LNCaP clone FGC (cell line): ENCODE measurements around the gene THRB.

Experiments
- DNase-seq: peaks from one replicate; pipeline ENCODE4 v3.0.0-alpha.2; 2011; ENCODE audit warnings: low read depth
- H3K4me3 ChIP-seq: 2 replicates; pipeline ENCODE4 v1.5.1; 2011; ENCODE audit warnings: mild to moderate bottlenecking, low read depth, low read length, control low read depth
- CTCF ChIP-seq: IDR thresholded peaks from 2 replicates; pipeline ENCODE4 v1.5.1; 2012; ENCODE audit warnings: mild to moderate bottlenecking; ENCODE audit not compliant: control insufficient read depth, insufficient read depth; ENCODE audit errors: extremely low read depth

THRB gene

GRCh38 chr3:24377218-24377993 is 117.2 kb downstream of the THRB start:
- DNase-seq: no peak
- TF ChIP-seq CTCF: no peak
- H3K4me3 ChIP-seq: no peak overlapping the region

DNA sequence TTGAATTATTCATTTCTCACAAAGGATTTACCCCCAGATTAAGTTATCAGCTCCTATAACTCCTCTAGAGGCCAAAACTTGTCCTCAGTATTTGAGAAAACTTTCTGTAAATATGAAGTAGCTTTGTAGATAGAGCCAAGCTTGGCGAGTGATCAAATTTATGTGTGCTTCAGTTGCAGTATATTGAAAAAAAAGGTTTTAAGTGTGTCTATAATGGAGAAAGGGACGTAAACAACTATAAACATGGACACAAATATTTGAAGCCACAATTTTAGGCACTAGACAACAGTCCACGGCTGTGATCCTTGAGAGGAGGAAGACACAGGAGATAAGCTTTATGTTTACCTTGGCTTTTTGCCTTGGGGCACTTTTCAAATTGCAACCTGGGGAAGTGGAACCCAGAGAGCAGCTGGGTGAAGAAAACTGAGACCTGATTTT is 118.7 kb downstream of the THRB start:
- no peak for TF ChIP-seq CTCF
- peak; percentile 91 for DNase-seq
- no peak overlapping the region for H3K4me3 ChIP-seq

DNA sequence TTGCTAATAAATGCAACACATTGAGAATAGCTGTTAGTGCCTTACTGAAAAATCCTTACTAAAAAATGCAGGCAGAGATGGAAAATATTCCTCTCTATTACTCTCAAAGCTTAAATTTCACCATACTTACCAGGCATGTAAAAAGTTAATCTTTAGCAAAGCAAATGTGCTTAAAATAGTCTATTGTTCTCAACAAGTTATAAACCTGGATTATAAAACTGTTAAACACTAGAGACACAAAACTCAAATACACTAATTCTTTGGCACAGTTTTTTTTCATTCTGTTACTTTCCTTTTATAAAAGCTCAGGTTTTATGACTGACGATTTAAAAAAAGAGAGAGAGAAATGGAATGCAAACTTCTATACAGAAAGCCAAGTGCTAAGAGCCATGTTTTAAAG is 119.8 kb downstream of the THRB start:
- DNase-seq: no peak
- no peak for TF ChIP-seq CTCF
- no peak overlapping the region for H3K4me3 ChIP-seq

DNA sequence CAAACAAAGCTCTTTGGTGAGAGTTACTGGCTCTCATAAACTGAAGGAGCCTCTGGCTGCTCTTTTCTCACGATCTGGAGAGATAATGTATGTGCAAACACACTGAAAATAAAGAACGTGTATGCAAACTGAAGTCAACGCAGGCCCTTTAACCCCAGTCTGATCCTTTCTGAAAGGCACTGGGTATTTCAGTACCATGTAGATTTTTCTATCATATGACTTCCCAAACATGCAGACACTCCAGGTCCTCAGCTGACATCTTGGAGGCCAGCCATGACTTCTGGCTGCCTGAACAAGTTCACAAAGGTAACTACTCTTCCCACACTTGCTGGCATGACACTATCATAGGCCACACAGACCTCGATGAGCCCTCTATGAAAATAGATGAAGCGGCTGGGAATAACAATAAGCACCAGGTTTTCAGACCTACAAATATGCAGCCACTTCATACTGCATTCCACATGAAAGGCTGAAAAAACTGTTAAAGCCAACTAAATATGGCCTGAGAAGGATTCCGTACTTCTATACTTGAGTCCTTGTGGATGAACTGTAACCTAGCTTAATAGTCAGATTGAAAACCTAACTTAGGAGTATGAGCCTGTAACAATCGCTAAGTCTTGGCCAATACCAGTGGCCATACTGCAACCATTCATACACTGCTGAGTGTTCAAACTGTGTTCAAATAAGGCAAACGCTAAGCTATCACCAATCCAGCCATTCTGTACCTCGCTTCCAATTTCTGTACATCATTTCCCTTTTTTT is 121.3 kb downstream of the THRB start:
- no peak overlapping the region for H3K4me3 ChIP-seq
- DNase-seq: peak; percentile 72
- TF ChIP-seq CTCF: no peak

DNA sequence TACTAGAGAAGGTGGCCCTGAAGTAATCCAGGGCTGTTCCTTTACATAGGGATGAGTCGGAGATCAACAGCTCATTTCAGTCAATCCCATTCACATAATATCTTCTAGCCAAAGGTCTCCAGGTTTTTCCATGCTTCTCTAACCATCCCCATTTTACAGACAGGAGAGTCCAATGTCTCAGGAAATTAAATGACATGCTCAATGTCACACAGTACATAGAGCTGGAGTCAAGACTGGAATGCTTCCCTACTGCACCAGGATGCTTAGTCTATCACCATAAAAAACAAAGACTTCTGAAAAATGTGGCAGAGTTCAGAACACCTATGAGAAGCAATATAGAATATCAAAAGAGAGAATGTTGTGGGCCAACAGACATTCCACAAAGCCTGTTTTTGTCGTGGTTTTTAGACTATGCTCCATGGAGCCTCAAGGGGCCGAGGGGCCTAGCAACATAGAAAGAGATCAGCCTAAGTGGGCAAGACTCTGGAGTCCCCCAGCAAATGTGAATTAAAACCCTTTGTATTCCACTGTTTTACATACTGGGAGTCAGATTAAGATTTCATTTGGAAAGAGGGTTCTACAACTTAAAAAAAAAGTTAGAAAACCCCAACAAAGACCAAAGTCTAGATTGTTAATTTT is 122.0 kb downstream of the THRB start:
- TF ChIP-seq CTCF: no peak
- H3K4me3 ChIP-seq: no peak overlapping the region
- DNase-seq: no peak

GRCh38 chr3:24370352-24371090 is 124.1 kb downstream of the THRB start:
- TF ChIP-seq CTCF: no peak
- no peak for DNase-seq
- no peak overlapping the region for H3K4me3 ChIP-seq
